K562 (cell line): Measurements from ENCODE around the gene RERE. TPM values are rescaled to one million over a fixed set of nuclear protein-coding genes. Genes with fewer than 3 reads are reported as not detected.

Experiments used
- ATF7 ChIP-seq: fragments of 450-650 bp; IDR thresholded peaks from 2 replicates; pipeline ENCODE4 v1.7.1; 2014; ENCODE audit warnings: mild to moderate bottlenecking, moderate library complexity
- BACH1 ChIP-seq: fragments of 200-800 bp; sonication (Bioruptor generic); IDR thresholded peaks from 2 replicates; pipeline ENCODE4 v1.6.1; 2016; ENCODE audit warnings: missing genetic modification characterization, missing compliant biosample characterization
- ELF4 ChIP-seq: fragments of 450-650 bp; formaldehyde crosslinking; IDR thresholded peaks from 2 replicates; pipeline ENCODE4 v1.4.0; 2022; ENCODE audit warnings: missing genetic modification characterization
- ETV5 ChIP-seq: sonication (generic); formaldehyde crosslinking; IDR thresholded peaks from 2 replicates; pipeline ENCODE4 v1.4.0; 2020; ENCODE audit warnings: low read depth, mild to moderate bottlenecking, missing genetic modification reagents
- KDM5B ChIP-seq: fragments of 200-600 bp; sonication (generic); IDR thresholded peaks from 2 replicates; pipeline ENCODE4 v1.6.1; 2012; ENCODE audit warnings: low read depth, mild to moderate bottlenecking, moderate library complexity, low read length, control low read depth, inconsistent platforms; ENCODE audit not compliant: insufficient replicate concordance
- NFATC3 ChIP-seq: fragments of 450-650 bp; IDR thresholded peaks from 2 replicates; pipeline ENCODE4 v1.6.1; 2017; ENCODE audit warnings: mild to moderate bottlenecking
- NFIC ChIP-seq: fragments of 450-650 bp; IDR thresholded peaks from 2 replicates; pipeline ENCODE4 v1.6.1; 2017; ENCODE audit warnings: mild to moderate bottlenecking, inconsistent platforms
- RBM25 ChIP-seq: fragments of 200-400 bp; formaldehyde crosslinking; IDR thresholded peaks from 2 replicates; pipeline ENCODE4 v1.6.1; 2018; ENCODE audit warnings: low read length, low read depth, moderate library complexity; ENCODE audit not compliant: severe bottlenecking
- RCOR1 ChIP-seq, 2 experiments: IDR thresholded peaks; 2 replicates each; pipeline ENCODE4 v1.6.1; 2012; ENCODE audit warnings: low read depth in 2 of 2, low read length in 2 of 2, borderline replicate concordance in 1 of 2, improper control_type of control experiment in 1 of 2
- REST ChIP-seq, 2 experiments: fragments of 450-650 bp; formaldehyde crosslinking in 1 of 2; IDR thresholded peaks; 2 replicates each; pipeline versions ENCODE4 v1.4.0 to v1.6.1; 2014 to 2020; ENCODE audit warnings: mild to moderate bottlenecking in 2 of 2, borderline replicate concordance in 1 of 2, low read depth in 1 of 2
- RNF2 ChIP-seq: sonication (generic); IDR thresholded peaks from 2 replicates; pipeline ENCODE4 v1.6.1; 2016
- SPI1 ChIP-seq: IDR thresholded peaks from 2 replicates; pipeline ENCODE4 v1.6.1; 2011; ENCODE audit warnings: low read depth, low read length, control low read depth, borderline replicate concordance
- ZBTB12 ChIP-seq: fragments of 250-450 bp; sonication (Bioruptor Pico); IDR thresholded peaks from 2 replicates; pipeline ENCODE4 v1.4.0; 2020
- ZNF146 ChIP-seq: IDR thresholded peaks from one replicate; pipeline ENCODE4 v1.6.1; 2018; ENCODE audit warnings: missing compliant biosample characterization; ENCODE audit not compliant: unreplicated experiment
- ZNF583 ChIP-seq: fragments of 250-450 bp; sonication (Bioruptor Pico); IDR thresholded peaks from 2 replicates; pipeline ENCODE4 v1.4.0; 2020
- ZNF589 ChIP-seq: fragments of 200-800 bp; sonication (Bioruptor generic); IDR thresholded peaks from 2 replicates; pipeline ENCODE4 v1.6.1; 2016; ENCODE audit warnings: low read depth, missing genetic modification characterization, missing compliant biosample characterization
- polyA plus RNA-seq, 8 experiments: library from polyadenylated mRNA; depleted of rRNA in 4 of 8; stranded (reverse) in 5 of 8; unstranded in 3 of 8; fragments of >200 nt; fragmentation: Nextera tagmentation in 2 of 8; fragmentation: Illumina TruSeq in 1 of 8; extraction: Ambion mirVana in 2 of 8; extraction: Trizol in 1 of 8; gene quantifications; 2 replicates each; pipeline versions ENCODE4 v1.2.1 to v1.2.3, GENCODE V29; 2011 to 2014; ENCODE audit warnings: inconsistent platforms in 1 of 8, missing spikeins in 1 of 8
- total RNA-seq, 7 experiments: library from RNA; depleted of rRNA in 6 of 7; stranded (reverse); fragments of >200 nt in 6 of 7; fragmentation: Illumina TruSeq in 2 of 7; extraction: Trizol in 2 of 7; gene quantifications; 2 replicates each; pipeline versions ENCODE4 v1.2.1 to v1.2.3, GENCODE V29; 2011 to 2021; ENCODE audit warnings: low replicate concordance in 1 of 7
- TF ChIP-seq, protein P1 (sequence below): sonication (generic); formaldehyde crosslinking; IDR thresholded peaks from 2 replicates; pipeline ENCODE4 v1.8.1; 2023; ENCODE audit warnings: mild to moderate bottlenecking, missing genetic modification reagents, moderate library complexity

RERE gene
- total and polyA plus RNA-seq, 9 of the 15 experiments (the other 6 are each of a cell fraction or from before 2014, with no cell fraction given) = 3.0 to 51.5 (median 13.4) TPM

DNA sequence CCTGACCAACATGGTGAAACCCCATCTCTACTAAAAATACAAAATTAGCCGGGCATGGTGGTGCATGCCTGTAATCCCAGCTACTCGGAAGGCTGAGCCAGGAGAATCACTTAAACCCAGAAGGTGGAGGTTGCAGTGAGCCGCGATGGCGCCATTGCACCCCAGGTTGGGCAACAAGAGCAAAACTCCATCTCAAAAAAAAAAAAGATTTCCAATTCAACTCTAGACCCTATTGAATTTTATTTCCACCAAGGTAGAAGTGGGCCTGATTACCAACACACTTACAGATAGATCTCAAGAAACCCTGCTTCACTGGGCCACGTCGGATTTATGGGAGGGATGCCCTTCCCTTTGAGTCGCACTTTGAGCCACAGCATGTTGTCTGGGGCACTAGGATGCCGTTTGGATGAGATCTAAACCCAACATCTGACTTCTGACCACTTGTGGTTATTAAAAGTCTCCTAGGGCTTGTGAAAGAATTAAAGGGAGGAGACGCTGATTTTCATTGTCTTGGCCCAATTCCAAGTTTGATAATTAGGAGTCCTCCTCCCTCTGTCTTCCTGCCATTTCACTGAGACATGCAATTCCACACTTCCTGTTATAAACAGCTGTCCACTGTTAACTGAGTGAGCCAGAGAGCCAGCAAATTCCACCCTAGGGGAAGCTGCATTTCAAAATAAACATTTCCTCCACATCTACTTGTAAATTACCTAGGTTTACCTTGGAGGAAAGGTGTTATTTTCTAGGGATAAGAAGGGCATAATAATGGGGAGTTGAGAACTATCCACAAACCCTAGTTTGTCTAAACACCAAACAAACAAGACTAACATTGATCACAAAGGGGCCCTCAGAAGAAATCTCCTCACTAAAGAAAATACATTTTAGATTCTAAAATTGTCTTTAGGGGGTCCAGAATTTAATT lies 5.2 kb upstream of the RERE start (continued):
- TF ChIP-seq REST (IDR thresholded peaks at IDR 0.05; ENCODE audit: borderline replicate concordance) (no peak), REST (CRISPR knock-in tag; IDR thresholded peaks at IDR 0.05; ENCODE audit: low read depth) (no peak), NFATC3 (no peak), RCOR1 (IDR thresholded peaks at IDR 0.05; ENCODE audit: borderline replicate concordance in 1 of 2, low read depth in 2 of 2, low read length in 2 of 2) (peak; percentile 34 to 95; a peak in 3 of 4 replicates), NFIC (peak; percentile 98), ELF4 (CRISPR knock-in tag) (no peak), ZNF583 (CRISPR knock-in tag) (no peak), ATF7 (peak; percentile 26; the same call in 1 of the 2 replicates), ZBTB12 (CRISPR knock-in tag) (no peak), BACH1 (tag) (peak; percentile 13; the same call in 1 of the 2 replicates), RBM25 (no peak), SPI1 (peak; percentile 83), KDM5B (no peak), ETV5 (CRISPR knock-in tag) (no peak; the same call in 1 of the 2 replicates), RNF2 (peak; percentile 51; the same call in 1 of the 2 replicates), ZNF146 (CRISPR knock-in tag) (no peak), ZNF589 (CRISPR knock-in tag) (peak; percentile 93)
- TF ChIP-seq, protein P1, sequence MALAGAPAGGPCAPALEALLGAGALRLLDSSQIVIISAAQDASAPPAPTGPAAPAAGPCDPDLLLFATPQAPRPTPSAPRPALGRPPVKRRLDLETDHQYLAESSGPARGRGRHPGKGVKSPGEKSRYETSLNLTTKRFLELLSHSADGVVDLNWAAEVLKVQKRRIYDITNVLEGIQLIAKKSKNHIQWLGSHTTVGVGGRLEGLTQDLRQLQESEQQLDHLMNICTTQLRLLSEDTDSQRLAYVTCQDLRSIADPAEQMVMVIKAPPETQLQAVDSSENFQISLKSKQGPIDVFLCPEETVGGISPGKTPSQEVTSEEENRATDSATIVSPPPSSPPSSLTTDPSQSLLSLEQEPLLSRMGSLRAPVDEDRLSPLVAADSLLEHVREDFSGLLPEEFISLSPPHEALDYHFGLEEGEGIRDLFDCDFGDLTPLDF = no peak
